Hepatic stellate cell (primary cell): ENCODE data around the gene CD55.

Source experiments
- DNase-seq: peaks from one replicate; pipeline ENCODE4 v3.0.0; 2011; ENCODE audit warnings: low spot score

CD55 gene

GRCh38 chr1:207362962-207363860 lies 41.7 kb downstream of the CD55 start:
- peak; percentile 11 for DNase-seq

- no peak for DNase-seq
Observed at GRCh38 chr1:207363871-207364270, 42.4 kb downstream of the CD55 start.

DNA sequence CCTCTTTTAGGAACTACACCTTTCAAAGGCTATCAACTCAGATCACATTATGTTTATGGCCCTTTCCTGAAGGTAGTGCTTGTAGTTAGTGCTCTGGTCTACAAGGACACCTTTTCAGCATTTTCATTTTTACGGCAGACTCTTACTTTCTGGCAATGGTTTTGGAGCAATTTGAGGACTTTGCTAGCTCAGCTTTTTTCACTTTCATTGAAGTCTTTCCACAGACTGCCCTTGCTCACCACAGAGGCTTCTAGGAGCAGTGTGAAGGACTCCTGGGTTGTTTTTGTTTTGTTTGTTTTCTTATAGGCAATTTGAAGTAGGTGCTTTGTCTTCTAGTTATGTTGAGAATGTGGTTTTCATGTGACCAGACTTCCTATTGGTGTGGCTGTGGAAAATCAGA lies 43.1 kb downstream of the CD55 start:
- DNase-seq = no peak

- no peak for DNase-seq
Observed at GRCh38 chr1:207365063-207365462, 43.6 kb downstream of the CD55 start.

DNA sequence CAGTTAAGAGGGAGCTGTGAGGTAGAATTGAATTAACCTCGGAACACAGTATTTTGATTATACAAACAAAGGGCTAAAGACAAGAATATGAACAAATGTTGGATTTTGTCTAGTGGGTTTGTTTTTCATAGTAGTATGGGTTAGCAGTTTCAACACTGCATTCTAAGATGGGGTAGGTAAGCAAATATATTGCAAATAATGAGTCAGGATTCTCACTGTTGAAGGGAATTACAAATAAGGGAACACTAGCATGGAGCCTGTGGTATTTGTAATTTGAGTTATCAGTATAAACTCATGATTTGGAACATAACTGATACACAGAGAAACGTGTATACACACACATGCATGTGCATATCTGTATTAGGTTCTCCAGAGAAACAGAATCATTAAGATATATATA lies 44.5 kb downstream of the CD55 start:
- no peak for DNase-seq

GRCh38 chr1:207388721-207389120 lies 67.2 kb downstream of the CD55 start:
- no peak for DNase-seq

- DNase-seq = no peak
Observed at GRCh38 chr1:207389728-207390464, 68.4 kb downstream of the CD55 start.

GRCh38 chr1:207393610-207394009 lies 72.1 kb downstream of the CD55 start:
- DNase-seq = no peak

DNA sequence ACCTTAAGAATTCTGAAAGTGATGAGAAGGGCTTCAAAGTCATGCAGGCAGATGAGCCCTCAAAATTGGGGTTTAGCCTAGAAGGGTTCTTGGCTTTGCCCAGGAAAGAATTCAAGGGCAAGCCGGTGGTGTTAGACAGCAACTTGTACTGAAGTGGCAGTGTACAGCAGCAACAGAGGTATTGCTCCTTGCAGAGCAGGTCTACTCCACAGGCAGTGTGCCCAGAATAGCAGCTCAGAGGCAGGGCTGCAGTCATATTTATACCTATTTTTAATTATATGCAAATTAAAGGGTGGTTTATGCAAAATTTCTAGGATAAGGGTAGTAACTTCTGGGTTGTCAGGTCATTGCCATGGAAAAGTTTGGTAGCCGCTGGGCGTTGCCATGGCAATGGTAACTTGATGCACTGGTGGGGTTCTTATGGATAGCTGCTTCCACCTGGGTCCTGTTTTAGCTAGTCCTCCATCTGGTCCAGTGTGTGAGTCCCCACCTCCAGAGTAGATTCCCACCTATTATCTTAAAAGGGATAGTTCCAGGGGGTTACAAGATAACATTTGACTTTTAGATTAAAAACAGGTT lies 74.8 kb downstream of the CD55 start:
- no peak for DNase-seq

DNA sequence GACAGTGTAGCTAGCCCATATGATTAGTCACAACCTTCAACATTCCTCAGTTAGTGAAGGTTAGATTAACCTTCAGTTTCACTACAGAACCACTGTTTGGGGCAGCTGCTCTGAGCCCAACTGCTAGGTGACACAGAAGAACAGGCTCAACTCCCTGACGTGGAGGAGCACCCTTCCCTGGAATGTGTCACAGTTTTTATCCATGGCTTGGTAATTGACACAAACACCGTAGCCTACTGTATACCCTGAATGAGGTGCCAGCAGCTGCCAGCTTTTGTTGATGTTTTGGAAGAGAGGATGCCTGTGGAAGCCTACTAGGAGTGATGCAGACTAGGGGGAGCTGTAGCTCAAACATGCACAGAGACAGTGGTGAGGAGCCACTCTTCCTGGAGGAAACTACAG lies 76.0 kb downstream of the CD55 start:
- no peak for DNase-seq

GRCh38 chr1:207398986-207399385 lies 77.5 kb downstream of the CD55 start:
- no peak for DNase-seq

DNA sequence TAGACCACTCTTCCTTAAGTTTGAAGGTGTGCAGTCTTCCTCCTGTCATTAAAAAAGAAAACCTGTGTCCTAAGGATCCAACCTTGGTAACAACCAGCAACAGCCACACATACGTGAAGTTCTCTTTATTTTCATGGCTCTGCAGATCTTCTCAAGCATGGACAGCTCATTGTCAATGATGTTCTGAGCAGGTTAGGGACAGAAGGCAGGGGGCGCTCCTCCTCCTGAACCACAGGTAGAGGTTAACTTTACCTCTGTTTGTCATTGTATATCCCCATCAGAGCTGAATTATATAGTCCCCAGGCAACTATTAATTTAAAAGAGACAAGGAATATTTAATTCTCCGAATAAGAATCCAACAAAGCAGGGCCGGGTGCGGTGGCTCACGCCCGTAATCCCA lies 80.1 kb downstream of the CD55 start:
- DNase-seq = no peak

- no peak for DNase-seq
Observed at GRCh38 chr1:207402744-207403143, 81.3 kb downstream of the CD55 start.

GRCh38 chr1:207404849-207405525 lies 83.5 kb downstream of the CD55 start:
- DNase-seq = peak; percentile 56

GRCh38 chr1:207405814-207406213 lies 84.3 kb downstream of the CD55 start:
- no peak for DNase-seq

- DNase-seq = no peak
Observed at GRCh38 chr1:207407655-207408260, 86.3 kb downstream of the CD55 start.
